HG02852 (cell line): Measurements from ENCODE around the gene FAM9C.
"Not testable (repeated sequence)": the region's sequence is repeated elsewhere in the genome, so short reads cannot be mapped to it uniquely, and the experiment has no call there.

Experiments
- ATAC-seq: cut with Tn5 transposase; IDR thresholded peaks from one replicate; pipeline ENCODE4 v1.9.1; 2021; ENCODE audit warnings: mild to moderate bottlenecking, moderate library complexity; ENCODE audit not compliant: unreplicated experiment

The FAM9C gene

GRCh38 chrX:13076176-13076961 lies 31.9 kb upstream of the FAM9C start:
- ATAC-seq: peak; percentile 54

GRCh38 chrX:13074297-13075262 lies 30.2 kb upstream of the FAM9C start:
- peak; percentile 84 for ATAC-seq

- ATAC-seq: no peak
These were observed 25.5 kb upstream of the FAM9C start for GRCh38 chrX:13069771-13070416.

GRCh38 chrX:13068651-13069050 lies 24.2 kb upstream of the FAM9C start:
- no peak for ATAC-seq

GRCh38 chrX:13067773-13068172 lies 23.4 kb upstream of the FAM9C start:
- no peak for ATAC-seq

GRCh38 chrX:13066391-13066790 lies 22.0 kb upstream of the FAM9C start:
- no peak for ATAC-seq

- ATAC-seq: no peak
These were observed 20.3 kb upstream of the FAM9C start for GRCh38 chrX:13064599-13065143.

- ATAC-seq: not testable (repeated sequence)
These were observed 18.7 kb upstream of the FAM9C start for GRCh38 chrX:13063124-13063523.

GRCh38 chrX:13062331-13062730 lies 17.9 kb upstream of the FAM9C start:
- not testable (repeated sequence) for ATAC-seq

- not testable (repeated sequence) for ATAC-seq
These were observed 16.8 kb upstream of the FAM9C start for GRCh38 chrX:13061215-13061708.

GRCh38 chrX:13059637-13060499 lies 15.4 kb upstream of the FAM9C start:
- no peak for ATAC-seq

GRCh38 chrX:13055486-13055885 lies 11.1 kb upstream of the FAM9C start:
- ATAC-seq: peak; percentile 52

- ATAC-seq: no peak
These were observed 8.8 kb upstream of the FAM9C start for GRCh38 chrX:13053171-13053570.

GRCh38 chrX:13051529-13052172 lies 7.2 kb upstream of the FAM9C start:
- no peak for ATAC-seq

GRCh38 chrX:13051167-13051528 lies 6.7 kb upstream of the FAM9C start:
- ATAC-seq: no peak

- no peak for ATAC-seq
These were observed 5.7 kb upstream of the FAM9C start for GRCh38 chrX:13050151-13050550.

- no peak for ATAC-seq
These were observed 3.9 kb upstream of the FAM9C start for GRCh38 chrX:13048280-13048679.

GRCh38 chrX:13047759-13048158 lies 3.3 kb upstream of the FAM9C start:
- no peak for ATAC-seq

GRCh38 chrX:13046141-13046855 lies 1.9 kb upstream of the FAM9C start:
- no peak for ATAC-seq
